ENCODE data around the gene NARS2. TPM values are rescaled to one million over a fixed set of nuclear protein-coding genes. Genes with fewer than 3 reads are reported as not detected.

Gene NARS2
- total RNA-seq, 1 experiment from 2014 or later: 46.7 TPM

DNA sequence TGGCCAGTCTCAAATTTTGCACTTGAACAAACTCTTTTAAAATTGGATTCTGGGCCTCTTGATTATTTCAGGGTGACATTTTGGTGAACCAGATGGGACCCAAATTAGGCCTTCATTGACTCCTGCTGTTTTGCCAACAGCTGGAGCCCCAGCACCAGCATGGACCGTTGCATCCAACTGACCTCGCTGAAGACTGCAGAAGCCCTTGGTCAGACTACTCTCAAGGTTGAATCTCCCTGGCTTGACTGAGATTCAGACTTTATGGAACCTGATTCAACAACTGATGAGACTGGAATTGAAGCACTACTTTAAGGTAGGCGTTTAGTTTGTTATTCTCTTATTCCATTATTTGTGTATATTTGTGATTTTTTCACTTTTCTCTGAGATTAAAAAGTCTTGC is 41.7 kb downstream of the NARS2 start:
- no peak for DNase-seq (ENCODE audit: low spot score)
- no peaks in the 10 kb centered on the region for H3K27me3 ChIP-seq (replicated peaks; ENCODE audit: insufficient read depth, low read depth, low read length, poor library complexity)
- no TSS peak for BruUV-seq (replicated peaks)
- H3K27ac ChIP-seq (ENCODE audit: low read depth, low read length, poor library complexity, severe bottlenecking): no peak overlapping the region
- no peak for TF ChIP-seq EZH2 (IDR thresholded peaks at IDR 0.05; ENCODE audit: borderline replicate concordance, low read depth, low read length, poor library complexity, severe bottlenecking)
- no peak for TF ChIP-seq CTCF (conservative IDR thresholded peaks at IDR 0.05; ENCODE audit: low read depth, low read length)
- ChIA-PET CTCF (no interaction called here), POLR2A (ENCODE audit: low non-redundant PET) (no interaction called here)
- H3K36me3 ChIP-seq (ENCODE audit: insufficient read depth, low read length, poor library complexity, severe bottlenecking): no peaks in the 10 kb centered on the region
- H3K4me1 ChIP-seq (ENCODE audit: insufficient read depth, low read length, poor library complexity, severe bottlenecking): no peaks in the 10 kb centered on the region
- no peak overlapping the region for H3K4me3 ChIP-seq (ENCODE audit: low read depth, low read length, poor library complexity, severe bottlenecking)
- no peaks in the 10 kb centered on the region for H3K9me3 ChIP-seq (ENCODE audit: low read depth, low read length, poor library complexity, severe bottlenecking)
- intact Hi-C loops (cut with micrococcal nuclease; ENCODE audit: unreplicated experiment): no loop called here

DNA sequence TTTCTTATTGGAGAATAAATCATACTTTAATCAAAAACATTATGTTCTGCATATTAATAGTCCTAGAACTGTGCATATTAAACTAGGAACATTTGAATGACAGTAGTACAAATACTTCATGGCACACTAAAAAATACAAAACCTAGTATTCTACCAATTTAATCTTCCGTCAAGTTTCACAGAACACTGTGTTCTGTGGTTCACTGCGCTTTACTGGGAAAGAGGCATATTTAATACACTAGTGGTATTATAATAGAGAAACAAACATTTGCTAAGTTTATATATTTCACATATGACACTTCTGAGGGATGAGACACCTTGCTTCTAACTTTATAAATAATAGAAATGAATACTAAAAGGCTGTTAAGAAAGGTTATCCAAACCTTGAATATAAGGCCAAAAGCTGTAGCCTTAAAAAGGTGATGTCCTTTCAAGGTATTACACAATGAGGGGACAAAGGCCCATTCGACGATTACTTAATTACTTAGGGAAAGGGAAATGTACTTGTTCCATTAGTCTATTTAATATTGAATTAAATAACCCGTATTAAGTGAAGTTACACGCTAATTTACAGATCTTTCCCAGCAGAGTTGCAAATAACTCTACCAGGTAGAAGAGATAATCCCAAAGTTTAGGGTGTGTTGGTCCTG is 48.0 kb downstream of the NARS2 start:
- no peaks in the 10 kb centered on the region for H3K36me3 ChIP-seq (ENCODE audit: insufficient read depth, low read length, poor library complexity, severe bottlenecking)
- TF ChIP-seq CTCF (conservative IDR thresholded peaks at IDR 0.05; ENCODE audit: low read depth, low read length): no peak
- TF ChIP-seq EZH2 (IDR thresholded peaks at IDR 0.05; ENCODE audit: borderline replicate concordance, low read depth, low read length, poor library complexity, severe bottlenecking): no peak
- H3K27ac ChIP-seq (ENCODE audit: low read depth, low read length, poor library complexity, severe bottlenecking): no peak overlapping the region
- BruUV-seq (replicated peaks): no TSS peak
- no peaks in the 10 kb centered on the region for H3K9me3 ChIP-seq (ENCODE audit: low read depth, low read length, poor library complexity, severe bottlenecking)
- ChIA-PET CTCF (no interaction called here), POLR2A (ENCODE audit: low non-redundant PET) (no interaction called here)
- intact Hi-C loops (cut with micrococcal nuclease; ENCODE audit: unreplicated experiment): no loop called here
- no peak overlapping the region for H3K4me3 ChIP-seq (ENCODE audit: low read depth, low read length, poor library complexity, severe bottlenecking)
- H3K27me3 ChIP-seq (replicated peaks; ENCODE audit: insufficient read depth, low read depth, low read length, poor library complexity): no peaks in the 10 kb centered on the region
- no peak for DNase-seq (ENCODE audit: low spot score)
- no peaks in the 10 kb centered on the region for H3K4me1 ChIP-seq (ENCODE audit: insufficient read depth, low read length, poor library complexity, severe bottlenecking)

DNA sequence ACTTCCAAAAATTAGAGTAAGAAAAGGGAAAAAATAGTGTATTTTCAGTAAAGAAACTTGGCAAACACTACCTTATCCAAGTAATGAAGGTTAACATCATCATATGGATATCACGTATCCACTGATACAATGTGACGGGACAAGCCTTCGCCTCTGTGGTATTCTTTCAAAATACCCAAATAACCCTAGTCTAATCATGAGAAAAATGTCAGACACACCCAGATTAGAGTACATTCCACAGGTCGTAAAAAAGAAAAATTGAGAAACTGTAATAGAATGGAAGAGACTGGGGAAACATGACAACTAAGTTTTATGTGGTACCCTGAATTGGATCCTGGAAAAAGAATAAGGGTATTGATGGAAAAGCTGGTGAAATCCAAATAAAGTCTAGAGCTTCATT is 48.9 kb downstream of the NARS2 start:
- Histone ChIP-seq H3K9me3 (ENCODE audit: low read depth, low read length, poor library complexity, severe bottlenecking) (no peaks in the 10 kb centered on the region), H3K27ac (ENCODE audit: low read depth, low read length, poor library complexity, severe bottlenecking) (no peak overlapping the region), H3K27me3 (replicated peaks; ENCODE audit: insufficient read depth, low read depth, low read length, poor library complexity) (no peaks in the 10 kb centered on the region), H3K36me3 (ENCODE audit: insufficient read depth, low read length, poor library complexity, severe bottlenecking) (no peaks in the 10 kb centered on the region), H3K4me3 (ENCODE audit: low read depth, low read length, poor library complexity, severe bottlenecking) (no peak overlapping the region), H3K4me1 (ENCODE audit: insufficient read depth, low read length, poor library complexity, severe bottlenecking) (no peaks in the 10 kb centered on the region)
- BruUV-seq (replicated peaks): no TSS peak
- POLR2A ChIA-PET (ENCODE audit: low non-redundant PET): no interaction called here
- intact Hi-C loops (cut with micrococcal nuclease; ENCODE audit: unreplicated experiment): no loop called here
- CTCF ChIA-PET: no interaction called here
- no peak for DNase-seq (ENCODE audit: low spot score)
- no peak for TF ChIP-seq CTCF (conservative IDR thresholded peaks at IDR 0.05; ENCODE audit: low read depth, low read length)
